ENCODE results near the gene ELANE.
"Not testable (repeated sequence)": the region's sequence is repeated elsewhere in the genome, so short reads cannot be mapped to it uniquely, and the experiment has no call there.

GRCh38 chr19:891421-892200, 39.5 kb downstream of the ELANE start:
- not testable (repeated sequence) for TF ChIP-seq CTCF, POLR2A (IDR thresholded peaks at IDR 0.05)

All from adrenal gland (tissue), 5 donors.